UCSD-AML1 (cell line): Measurements from ENCODE around the gene GADD45A.
"Not testable (repeated sequence)": the region's sequence is repeated elsewhere in the genome, so short reads cannot be mapped to it uniquely, and the experiment has no call there.

ENCODE experiments used
- DNase-seq: peaks from one replicate; lab custom pipeline; 2025; ENCODE audit not compliant: unreplicated experiment; lab: John Stamatoyannopoulos, UW

GADD45A gene

GRCh38 chr1:67717876-67718275, 32.9 kb downstream of the GADD45A start:
- DNase-seq: no peak

DNA sequence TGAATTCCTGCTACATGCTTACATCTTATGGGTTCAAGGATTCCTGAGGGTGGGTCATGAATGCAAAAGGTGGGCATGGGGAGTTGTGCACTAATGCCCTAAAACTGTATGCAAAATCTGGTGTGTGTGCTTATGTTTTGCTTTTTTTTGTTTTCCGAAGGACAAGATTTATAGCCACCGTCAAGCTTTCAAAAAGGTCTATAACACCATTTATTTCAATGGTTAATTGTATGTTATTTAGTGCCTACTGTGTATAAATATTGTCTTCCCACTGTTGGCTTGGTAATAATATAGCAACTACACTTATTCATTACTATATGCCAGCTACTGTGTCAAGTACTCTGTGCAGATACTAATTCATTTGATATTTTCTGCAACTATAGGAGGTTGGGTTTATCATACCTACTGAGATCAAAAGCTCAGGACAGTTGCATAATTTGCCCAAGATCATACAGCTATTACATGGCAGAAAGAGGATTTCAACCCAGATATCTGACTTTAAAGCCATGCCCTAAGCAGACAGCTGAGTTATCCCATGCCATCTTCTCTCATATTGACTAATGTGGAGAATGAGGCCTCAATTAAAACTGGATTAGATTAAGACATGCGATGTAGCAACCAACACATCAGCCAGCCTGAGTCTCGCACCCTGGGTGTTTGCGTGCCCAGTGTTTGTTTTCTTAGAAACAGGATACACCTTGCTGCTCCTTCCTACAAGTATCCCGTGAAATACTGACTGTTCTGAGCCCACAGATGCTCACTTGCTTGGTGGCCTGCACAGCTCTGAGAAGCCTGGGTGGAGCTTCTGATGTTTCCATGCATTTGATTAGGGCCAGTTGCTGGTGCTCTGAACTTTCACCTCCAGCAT, 34.6 kb downstream of the GADD45A start:
- DNase-seq: no peak

GRCh38 chr1:67721112-67721511, 36.1 kb downstream of the GADD45A start:
- DNase-seq: no peak

- DNase-seq: no peak
Measured at GRCh38 chr1:67721650-67722291, 36.8 kb downstream of the GADD45A start.

- no peak for DNase-seq
Measured at GRCh38 chr1:67722292-67722944, 37.4 kb downstream of the GADD45A start.

DNA sequence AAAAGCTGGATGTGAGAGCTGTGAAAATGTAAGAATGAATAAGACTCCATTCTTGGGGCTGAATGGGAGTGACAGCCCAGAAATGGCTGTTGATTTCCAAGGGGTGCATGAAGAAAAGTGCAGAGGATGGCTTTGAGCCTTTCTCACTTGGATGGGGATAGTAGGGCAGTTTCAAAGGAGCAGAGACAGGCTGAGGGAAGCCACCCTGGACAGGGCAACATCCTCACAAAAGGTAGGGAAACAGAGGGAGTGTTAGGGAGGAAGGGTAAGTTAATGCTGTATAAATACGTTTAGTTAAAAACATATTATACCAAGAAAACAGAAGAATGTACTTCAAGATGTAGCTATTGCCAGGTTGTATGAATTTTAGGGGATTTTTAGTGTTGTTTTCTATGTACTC, 38.1 kb downstream of the GADD45A start:
- DNase-seq: no peak

DNA sequence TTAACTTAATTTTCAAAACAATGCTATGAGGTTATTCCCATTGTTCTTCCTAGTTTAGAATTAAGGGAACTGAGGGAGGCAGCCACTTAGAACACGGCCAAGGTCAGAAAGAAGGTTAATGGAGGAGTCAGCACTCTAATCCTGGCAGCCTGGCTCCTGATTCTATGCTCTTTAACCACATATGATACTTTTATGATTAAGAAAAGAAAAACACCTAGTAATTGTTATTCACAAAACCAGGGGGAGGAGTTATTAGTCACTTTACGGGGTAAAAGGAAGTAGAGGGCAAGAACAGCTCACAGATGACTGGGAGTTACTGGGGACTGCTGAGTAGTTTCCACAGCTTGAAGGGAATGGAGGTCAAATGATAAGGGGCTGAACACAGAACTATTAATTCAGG, 38.6 kb downstream of the GADD45A start:
- DNase-seq: no peak

DNA sequence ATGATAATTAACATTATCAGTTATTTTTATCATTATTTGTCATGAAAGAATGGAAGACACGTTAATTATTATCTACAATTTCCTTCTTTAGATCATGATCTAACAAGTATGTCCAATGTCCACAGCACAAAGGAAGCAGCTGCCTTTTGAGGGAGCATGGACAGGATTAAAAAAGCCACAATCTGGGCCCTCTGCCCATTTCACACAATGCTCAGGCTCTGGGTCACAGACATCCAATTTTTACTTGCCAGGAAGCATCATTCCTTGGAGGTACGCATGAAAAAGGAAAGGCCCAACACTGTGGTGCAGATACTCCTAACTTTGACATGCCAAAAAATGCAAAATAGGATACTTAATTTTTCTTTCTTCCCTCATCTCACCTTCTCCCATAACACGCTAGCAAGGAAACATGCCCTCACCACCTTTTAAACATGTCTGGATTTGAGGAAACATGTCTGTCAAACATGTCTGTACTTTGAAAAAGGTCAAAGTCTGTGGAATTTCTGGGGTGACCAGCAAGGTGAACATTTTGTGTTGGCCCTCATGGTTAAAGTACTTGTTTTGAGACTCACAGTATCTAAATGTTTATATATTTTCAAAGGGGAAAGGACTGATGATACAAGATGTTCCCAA, 40.0 kb downstream of the GADD45A start:
- no peak for DNase-seq

DNA sequence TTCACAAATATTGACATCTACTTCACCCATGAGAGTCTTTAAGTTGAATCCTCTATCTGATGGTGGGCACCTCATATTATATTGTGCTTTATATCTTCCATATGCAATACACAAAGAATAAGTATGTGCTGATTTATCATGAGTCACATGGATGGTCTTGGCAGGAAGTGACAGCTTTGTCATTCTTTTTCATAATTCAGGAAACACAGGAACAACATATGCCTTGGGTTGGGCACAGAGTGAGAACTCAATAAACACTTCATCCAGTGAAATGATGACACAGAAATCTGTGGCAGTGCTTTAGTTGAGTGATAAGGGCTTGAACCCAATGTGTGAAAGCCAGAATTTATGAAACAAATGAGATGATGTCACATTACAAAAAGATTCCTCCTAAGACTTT, 41.2 kb downstream of the GADD45A start:
- DNase-seq: no peak

GRCh38 chr1:67729872-67730271, 44.9 kb downstream of the GADD45A start:
- no peak for DNase-seq

DNA sequence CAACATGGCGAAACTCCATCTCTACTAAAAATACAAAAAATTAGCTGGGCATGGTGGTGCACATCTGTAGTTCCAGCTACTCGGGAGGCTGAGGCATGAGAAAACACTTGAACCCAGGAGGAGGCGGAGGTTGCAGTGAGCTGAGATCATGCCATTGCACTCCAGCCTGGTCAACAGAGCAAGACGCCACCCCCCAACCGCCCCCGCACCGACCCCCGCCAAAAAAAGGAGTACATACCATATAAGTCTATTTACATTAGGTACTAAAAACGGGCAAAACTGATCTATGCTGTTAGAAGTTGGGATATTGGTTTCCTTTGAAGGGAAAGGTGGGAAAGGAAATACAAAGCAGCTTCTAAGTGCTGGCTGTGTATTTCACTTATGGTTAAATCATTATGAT, 45.3 kb downstream of the GADD45A start:
- DNase-seq: not testable (repeated sequence)

DNA sequence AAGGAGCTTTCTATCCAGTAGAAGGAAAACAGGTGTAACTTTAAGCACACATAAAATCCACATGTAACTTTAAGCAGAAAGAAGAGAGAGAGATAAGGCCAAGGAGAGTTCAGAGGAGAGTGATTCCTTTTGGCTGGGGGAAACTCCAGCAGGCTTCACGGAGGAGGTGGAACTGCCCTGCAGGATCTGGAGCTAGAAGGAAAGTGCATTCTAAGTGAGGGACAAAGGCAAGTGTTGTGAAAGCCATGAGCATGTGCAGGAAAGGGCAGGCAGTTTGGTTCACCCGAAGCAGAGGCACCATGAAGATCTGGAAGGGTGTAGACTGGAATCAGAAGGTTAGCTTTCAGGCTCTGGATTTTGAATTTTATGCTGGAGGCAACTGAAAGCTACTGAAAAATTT, 46.3 kb downstream of the GADD45A start:
- DNase-seq: no peak

DNA sequence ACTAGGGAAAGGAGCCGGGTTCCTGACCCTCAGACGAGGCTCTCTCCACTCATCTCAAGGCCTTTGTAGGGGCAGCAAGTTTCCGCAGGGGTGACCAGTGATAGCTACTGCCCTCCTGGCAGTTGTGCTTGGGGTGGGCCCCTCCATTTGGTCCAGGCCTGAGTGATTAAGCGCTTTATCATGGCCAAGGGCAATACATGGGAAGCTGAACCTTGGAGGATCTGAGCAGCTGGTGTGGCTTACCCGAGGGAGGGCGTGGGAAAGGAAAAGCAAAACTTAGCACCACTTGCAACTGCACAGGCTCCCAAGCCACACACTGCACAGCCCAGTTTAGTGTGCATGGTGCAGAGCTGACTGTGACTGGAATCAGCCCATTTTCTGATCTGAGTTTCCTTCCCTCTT, 47.8 kb downstream of the GADD45A start:
- peak; percentile 67 for DNase-seq

GRCh38 chr1:67733681-67734322, 48.8 kb downstream of the GADD45A start:
- DNase-seq: peak; percentile 66

GRCh38 chr1:67734323-67734690, 49.3 kb downstream of the GADD45A start:
- no peak for DNase-seq

GRCh38 chr1:67735206-67735605, 50.2 kb downstream of the GADD45A start:
- no peak for DNase-seq

DNA sequence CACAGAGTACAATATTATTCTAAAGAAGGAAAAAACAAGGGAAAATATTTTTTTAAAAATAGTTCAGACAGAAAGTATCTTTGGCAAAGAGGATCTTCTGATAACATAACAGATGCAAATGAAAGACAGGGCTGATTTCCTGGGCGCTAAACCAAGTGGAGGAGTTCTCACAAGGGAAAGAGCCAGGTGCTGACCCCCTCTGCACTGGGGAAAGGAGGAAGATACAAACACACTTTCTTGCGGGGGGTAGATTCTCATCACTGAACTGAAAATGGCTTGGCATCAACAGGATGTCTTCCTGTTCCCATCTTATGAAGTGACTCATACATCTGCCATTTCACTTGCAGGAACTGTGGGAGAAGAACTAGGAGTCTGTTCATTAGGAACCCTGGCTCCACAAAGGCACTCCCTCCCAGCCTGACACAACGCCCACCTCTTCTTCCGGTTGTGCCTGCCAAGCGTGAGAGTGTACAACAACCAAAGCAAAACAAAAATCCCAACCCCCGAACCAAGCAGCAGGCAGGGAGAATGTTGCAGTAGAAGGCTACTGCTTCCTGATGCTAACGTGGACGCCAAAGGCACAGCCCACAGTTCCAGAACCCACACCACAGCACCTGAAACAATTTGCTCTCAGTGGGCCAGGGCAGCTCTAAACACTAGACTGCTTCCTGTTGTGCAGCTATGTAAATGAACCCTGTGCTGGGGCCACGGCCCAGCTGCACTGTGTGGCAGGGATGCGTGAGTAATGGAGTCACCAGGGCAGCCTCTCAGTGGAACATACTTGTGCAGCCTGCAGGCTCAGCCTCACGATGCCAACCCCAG, 51.0 kb downstream of the GADD45A start:
- DNase-seq: peak; percentile 49

DNA sequence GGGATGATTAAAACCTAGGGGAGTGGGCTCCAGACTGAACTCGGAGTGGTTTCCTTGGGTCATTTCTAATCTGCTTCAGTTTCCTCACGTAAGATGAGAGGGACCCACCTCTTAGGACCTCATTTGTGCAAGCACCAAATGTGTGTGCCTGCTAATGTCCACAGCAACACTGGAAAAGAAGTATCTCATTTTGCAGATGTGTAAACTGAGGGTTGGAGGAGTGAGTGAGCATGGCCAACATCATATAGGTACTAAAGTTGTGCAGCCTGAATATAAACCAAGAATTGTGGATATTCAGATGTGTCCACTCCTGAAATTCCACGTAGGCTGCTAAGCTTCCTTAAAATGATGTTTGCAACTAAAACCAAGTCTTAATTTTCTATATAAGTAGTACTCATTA, 51.7 kb downstream of the GADD45A start:
- no peak for DNase-seq

DNA sequence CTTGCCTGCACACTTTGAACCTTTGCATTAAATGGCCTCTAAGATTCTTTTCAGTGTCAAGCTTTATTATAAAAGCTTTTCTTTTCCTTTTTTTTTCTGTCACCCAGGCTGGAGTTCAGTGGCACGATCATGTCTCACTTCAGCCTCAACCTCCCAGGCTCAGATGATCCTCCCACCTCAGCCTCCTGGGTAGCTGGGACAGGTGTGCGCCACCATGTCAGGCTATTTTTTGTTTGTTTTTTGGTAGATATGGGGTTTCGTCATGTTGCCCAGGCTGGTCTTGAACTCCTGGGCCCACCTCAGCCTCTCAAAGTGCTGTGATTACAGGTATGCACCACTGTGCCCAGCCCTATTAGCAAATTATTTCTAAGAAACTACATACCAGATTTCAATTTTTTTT, 52.9 kb downstream of the GADD45A start:
- no peak for DNase-seq
